A673 (cell line): ENCODE results near the gene SFSWAP.

Experiments
- CTCF ChIP-seq: fragments of 300-800, 200-600 bp; sonication (generic); conservative IDR thresholded peaks from 2 replicates; pipeline ENCODE4 v1.5.1; 2017; ENCODE audit warnings: low read depth, mild to moderate bottlenecking, antibody characterized with exemption, low read length, moderate library complexity, mixed read lengths
- EZH2 ChIP-seq: fragments of 200-600 bp; sonication (generic); IDR thresholded peaks from 2 replicates; pipeline ENCODE4 v1.6.1; 2017; ENCODE audit warnings: borderline replicate concordance, low read depth, mild to moderate bottlenecking, mixed read lengths, antibody characterized with exemption, low read length; ENCODE audit not compliant: poor library complexity, severe bottlenecking

- TF ChIP-seq CTCF (no peak), EZH2 (no peak)
Observed at GRCh38 chr12:131844140-131844539, 133.2 kb downstream of the SFSWAP start.
